BJ (cell line): Measurements from ENCODE around the gene ATRN. TPM values are rescaled to one million over a fixed set of nuclear protein-coding genes. Genes with fewer than 3 reads are reported as not detected.

Experiments used
- CTCF ChIA-PET: fragments of 350-600 bp; formaldehyde crosslinking; extraction: SDS; loops from one replicate; lab custom pipeline; 2021; ENCODE audit warnings: antibody characterized with exemption, inconsistent platforms; lab: Yijun Ruan, JAX
- POLR2A ChIA-PET: fragments of 300-600 bp; sonication (Branson Sonifier 250); formaldehyde crosslinking; extraction: SDS; loops from one replicate; lab custom pipeline; 2021; ENCODE audit warnings: antibody characterized with exemption; lab: Charles Lee
- DNase-seq: peaks from one replicate; pipeline ENCODE4 v3.0.0-alpha.2; 2011; ENCODE audit warnings: low read depth
- H3K27me3 ChIP-seq: 2 replicates; pipeline ENCODE4 v1.6.0; 2011; ENCODE audit warnings: low read length; ENCODE audit not compliant: control insufficient read depth, insufficient read depth
- H3K36me3 ChIP-seq: 2 replicates; pipeline ENCODE4 v1.5.1; 2011; ENCODE audit warnings: low read length; ENCODE audit not compliant: control insufficient read depth, insufficient read depth
- H3K4me3 ChIP-seq: 2 replicates; pipeline ENCODE4 v1.5.1; 2011; ENCODE audit warnings: low read depth, mild to moderate bottlenecking, control low read depth, low read length
- polyA plus RNA-seq: library from polyadenylated mRNA; depleted of rRNA; stranded (reverse); fragments of >200 nt; gene quantifications from 2 replicates; pipeline ENCODE4 v1.2.3, GENCODE V29; 2011
- TF ChIP-seq, protein P1 (sequence below): IDR thresholded peaks from 2 replicates; pipeline ENCODE4 v1.5.1; 2011; ENCODE audit warnings: low read depth, mild to moderate bottlenecking, control low read depth, inconsistent platforms, low read length, moderate library complexity; ENCODE audit not compliant: insufficient read depth

The ATRN gene
- polyA plus RNA-seq, 1 experiment, result 55.7 TPM

DNA sequence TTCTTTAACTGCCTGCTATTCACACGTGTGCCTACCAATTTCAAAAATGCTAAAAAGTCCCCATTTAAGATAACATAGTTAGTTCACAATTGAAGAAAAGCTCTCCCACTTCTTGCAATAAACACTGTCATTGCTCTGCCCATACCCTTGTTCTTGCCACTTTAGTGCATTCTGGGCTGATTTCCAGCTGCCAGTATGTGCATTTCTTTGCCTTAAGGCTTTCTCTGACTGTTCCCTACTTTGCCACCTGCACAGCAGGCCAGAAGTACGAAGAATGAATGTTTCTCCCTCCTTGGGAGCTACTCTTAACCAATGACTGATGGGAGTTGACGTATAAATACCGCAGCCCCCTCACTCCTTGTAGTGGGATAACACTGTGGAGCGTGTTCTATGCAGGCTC is 16.0 kb upstream of the ATRN start:
- POLR2A ChIA-PET, result no interaction called here
- Histone ChIP-seq H3K27me3 (peaks cover 16% of the 10 kb centered on the region), H3K36me3 (no peaks in the 10 kb centered on the region), H3K4me3 (no peak overlapping the region)
- DNase-seq, result no peak
- CTCF ChIA-PET, result no interaction called here
- TF ChIP-seq, protein P1, sequence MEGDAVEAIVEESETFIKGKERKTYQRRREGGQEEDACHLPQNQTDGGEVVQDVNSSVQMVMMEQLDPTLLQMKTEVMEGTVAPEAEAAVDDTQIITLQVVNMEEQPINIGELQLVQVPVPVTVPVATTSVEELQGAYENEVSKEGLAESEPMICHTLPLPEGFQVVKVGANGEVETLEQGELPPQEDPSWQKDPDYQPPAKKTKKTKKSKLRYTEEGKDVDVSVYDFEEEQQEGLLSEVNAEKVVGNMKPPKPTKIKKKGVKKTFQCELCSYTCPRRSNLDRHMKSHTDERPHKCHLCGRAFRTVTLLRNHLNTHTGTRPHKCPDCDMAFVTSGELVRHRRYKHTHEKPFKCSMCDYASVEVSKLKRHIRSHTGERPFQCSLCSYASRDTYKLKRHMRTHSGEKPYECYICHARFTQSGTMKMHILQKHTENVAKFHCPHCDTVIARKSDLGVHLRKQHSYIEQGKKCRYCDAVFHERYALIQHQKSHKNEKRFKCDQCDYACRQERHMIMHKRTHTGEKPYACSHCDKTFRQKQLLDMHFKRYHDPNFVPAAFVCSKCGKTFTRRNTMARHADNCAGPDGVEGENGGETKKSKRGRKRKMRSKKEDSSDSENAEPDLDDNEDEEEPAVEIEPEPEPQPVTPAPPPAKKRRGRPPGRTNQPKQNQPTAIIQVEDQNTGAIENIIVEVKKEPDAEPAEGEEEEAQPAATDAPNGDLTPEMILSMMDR, result no peak

GRCh38 chr20:3456648-3457047 is 14.2 kb upstream of the ATRN start:
- CTCF ChIA-PET, result interaction anchor here (0.6 kb wide), 1 partner anchor 19 kb away, joined by 3 read pairs; no protein-coding TSS in a partner anchor
- TF ChIP-seq, protein P1, result no peak
- POLR2A ChIA-PET, result no interaction called here
- Histone ChIP-seq H3K27me3 (peaks cover 15% of the 10 kb centered on the region), H3K36me3 (no peaks in the 10 kb centered on the region), H3K4me3 (no peak overlapping the region)
- DNase-seq, result no peak

DNA sequence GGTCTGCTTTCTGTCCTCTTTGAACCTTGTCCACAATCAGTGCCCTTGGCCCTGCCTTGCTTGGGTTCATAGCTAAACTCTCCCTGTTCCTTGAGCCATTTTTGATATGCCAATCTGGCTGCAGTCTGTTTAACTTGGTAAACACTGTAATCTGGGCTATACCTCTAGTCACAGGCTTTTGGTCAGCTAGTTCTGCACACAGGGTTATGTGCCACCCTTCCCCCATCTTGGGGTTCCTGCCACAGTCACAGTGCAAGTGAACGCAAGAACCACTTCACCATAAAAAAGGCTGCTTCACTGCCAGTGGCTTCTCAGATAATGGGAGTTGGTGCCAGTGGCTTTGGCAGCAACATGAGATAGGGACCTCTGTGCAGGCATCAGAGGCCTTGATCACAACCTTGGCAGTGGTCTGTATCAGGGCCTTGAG is 10.9 kb upstream of the ATRN start:
- Histone ChIP-seq H3K4me3 (no peak overlapping the region), H3K36me3 (no peaks in the 10 kb centered on the region), H3K27me3 (peaks cover 11% of the 10 kb centered on the region)
- DNase-seq, result no peak
- CTCF ChIA-PET, result interaction anchor here (0.9 kb wide), 1 partner anchor 10 kb away, joined by 3 read pairs; no protein-coding TSS in a partner anchor
- TF ChIP-seq, protein P1, result no peak
- POLR2A ChIA-PET, result no interaction called here

DNA sequence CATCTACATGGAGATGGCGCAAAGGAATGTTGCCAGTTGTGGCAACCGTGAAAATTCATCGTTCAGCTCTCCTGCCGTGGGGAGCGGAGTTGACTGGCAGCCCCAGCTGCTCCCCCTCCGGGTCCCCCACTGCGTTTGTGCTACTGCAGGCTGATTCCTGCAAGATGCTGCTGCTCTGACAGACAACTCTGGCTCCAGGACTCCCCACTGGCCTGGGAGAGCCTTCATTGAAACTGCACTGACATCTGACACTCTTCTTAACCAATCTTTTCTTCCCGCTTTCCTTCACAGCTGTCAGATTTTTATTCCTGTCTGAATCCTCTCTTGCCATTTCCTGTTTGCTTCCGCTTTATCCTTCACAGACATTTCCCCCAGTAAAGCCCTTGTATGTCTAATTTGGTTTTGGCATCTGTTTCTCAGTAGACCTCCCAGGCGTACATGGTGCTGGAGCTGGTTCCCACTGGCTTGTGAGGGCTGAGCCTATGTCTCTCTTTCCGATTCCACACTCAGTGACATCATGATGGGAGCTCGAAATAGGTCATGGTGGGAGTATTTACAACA is 9.5 kb upstream of the ATRN start:
- peaks cover 15% of the 10 kb centered on the region for H3K27me3 ChIP-seq
- H3K36me3 ChIP-seq, result no peaks in the 10 kb centered on the region
- no peak overlapping the region for H3K4me3 ChIP-seq
- no peak for DNase-seq
- TF ChIP-seq, protein P1, result no peak
- ChIA-PET POLR2A (no interaction called here), CTCF (interaction anchor here (1.6 kb wide), 1 partner anchor 12 kb away, joined by 5 read pairs; no protein-coding TSS in a partner anchor)

- no peak overlapping the region for H3K4me3 ChIP-seq
- TF ChIP-seq, protein P1, result no peak
- no peak for DNase-seq
- H3K27me3 ChIP-seq, result peaks cover 14% of the 10 kb centered on the region
- POLR2A ChIA-PET, result no interaction called here
- no peaks in the 10 kb centered on the region for H3K36me3 ChIP-seq
- CTCF ChIA-PET, result interaction anchor here (1.6 kb wide), 1 partner anchor 13 kb away, joined by 5 read pairs; no protein-coding TSS in a partner anchor
These were observed 8.7 kb upstream of the ATRN start for GRCh38 chr20:3461911-3462677.
